Stimulated activated CD4-positive, alpha-beta T cell treated with anti-CD3 and anti-CD28 coated beads, TNF-alpha, amount 100 ng/mL, for 4 hours (primary cell): Measurements from ENCODE around the gene LPP.
A peak's percentile ranks its signal among the peaks of the same experiment; 100 is the strongest.

Experiments
- DNase-seq, 3 experiments: peaks; one replicate each; pipeline ENCODE4 v3.0.0-alpha.2; 2020; ENCODE audit warnings: low read depth in 3 of 3

LPP gene

DNA sequence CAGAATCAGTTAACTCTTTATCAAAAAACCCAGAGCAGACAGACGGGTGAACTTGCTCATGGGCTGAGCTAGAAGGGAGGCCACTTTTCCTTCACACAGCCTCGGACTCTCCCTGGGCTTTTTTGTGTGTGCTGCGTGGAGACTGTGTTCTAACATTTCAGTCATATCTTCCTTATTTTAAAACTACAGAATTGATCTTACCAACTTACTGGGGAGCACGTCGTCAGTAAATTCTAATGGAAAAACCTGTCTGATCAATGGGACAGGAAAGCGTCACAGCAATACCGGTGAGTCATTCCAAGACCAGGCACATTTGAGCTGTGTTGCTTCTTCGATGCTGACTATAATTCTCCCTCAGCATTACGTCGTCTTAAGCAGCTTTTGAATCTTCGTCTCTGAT, 145.1 kb downstream of the LPP start:
- DNase-seq: no peak

GRCh38 chr3:188299708-188300107, 145.8 kb downstream of the LPP start:
- DNase-seq: no peak

GRCh38 chr3:188301147-188301546, 147.2 kb downstream of the LPP start:
- no peak for DNase-seq

DNA sequence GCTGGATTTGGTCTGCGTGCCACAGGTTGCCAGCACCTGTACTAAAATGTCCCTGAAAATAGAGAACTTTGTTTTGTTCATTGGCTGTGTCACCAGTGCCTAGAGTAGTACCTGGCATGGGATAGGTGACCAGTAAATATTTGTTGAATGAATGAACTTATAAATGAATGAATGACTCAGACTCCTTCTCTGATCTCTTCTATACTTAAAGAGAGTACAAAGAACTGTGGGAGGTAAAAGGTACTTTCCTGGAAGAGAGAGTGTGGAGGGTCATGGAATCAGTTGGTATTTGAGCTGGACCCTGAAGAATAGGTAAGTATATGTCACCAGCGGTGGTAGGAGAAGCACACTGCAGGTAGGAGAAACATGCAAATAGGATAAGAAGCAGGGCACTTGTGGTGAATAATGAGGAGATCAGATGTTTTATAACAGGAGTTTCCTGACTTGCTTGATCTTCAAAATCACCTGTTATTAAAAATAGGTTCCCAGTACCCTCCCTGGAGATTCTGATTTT, 149.4 kb downstream of the LPP start:
- DNase-seq: no peak

GRCh38 chr3:188303823-188304222, 149.9 kb downstream of the LPP start:
- no peak for DNase-seq

GRCh38 chr3:188304501-188304900, 150.5 kb downstream of the LPP start:
- no peak for DNase-seq

GRCh38 chr3:188305220-188305619, 151.3 kb downstream of the LPP start:
- DNase-seq: no peak

DNA sequence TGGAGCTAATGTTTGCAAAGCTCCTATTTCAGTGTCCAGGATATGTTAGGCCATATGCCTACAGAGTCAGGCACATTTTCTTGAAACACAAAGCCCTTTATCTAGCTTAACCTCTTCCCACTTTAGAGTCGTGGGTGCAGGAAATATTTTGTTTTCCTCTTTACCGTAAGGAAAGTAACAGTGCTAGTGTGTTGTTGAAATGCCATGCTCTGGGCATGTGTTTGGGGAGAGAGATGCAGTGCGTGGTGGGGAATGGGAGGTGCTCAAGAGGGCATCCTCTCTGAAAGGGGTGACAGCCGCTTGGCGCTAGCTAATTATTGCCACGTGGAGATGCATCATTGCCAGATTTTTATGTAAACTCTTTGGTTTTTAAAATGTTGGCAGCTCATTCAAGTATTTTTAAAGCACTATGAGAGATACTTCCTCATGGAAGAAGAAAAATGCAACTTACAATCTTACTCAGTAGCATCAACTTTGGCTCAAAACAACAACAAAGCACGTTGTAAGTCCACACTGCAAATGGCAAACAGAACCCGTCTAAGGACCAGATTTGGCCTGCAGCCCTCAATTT, 152.6 kb downstream of the LPP start:
- DNase-seq: no peak

DNA sequence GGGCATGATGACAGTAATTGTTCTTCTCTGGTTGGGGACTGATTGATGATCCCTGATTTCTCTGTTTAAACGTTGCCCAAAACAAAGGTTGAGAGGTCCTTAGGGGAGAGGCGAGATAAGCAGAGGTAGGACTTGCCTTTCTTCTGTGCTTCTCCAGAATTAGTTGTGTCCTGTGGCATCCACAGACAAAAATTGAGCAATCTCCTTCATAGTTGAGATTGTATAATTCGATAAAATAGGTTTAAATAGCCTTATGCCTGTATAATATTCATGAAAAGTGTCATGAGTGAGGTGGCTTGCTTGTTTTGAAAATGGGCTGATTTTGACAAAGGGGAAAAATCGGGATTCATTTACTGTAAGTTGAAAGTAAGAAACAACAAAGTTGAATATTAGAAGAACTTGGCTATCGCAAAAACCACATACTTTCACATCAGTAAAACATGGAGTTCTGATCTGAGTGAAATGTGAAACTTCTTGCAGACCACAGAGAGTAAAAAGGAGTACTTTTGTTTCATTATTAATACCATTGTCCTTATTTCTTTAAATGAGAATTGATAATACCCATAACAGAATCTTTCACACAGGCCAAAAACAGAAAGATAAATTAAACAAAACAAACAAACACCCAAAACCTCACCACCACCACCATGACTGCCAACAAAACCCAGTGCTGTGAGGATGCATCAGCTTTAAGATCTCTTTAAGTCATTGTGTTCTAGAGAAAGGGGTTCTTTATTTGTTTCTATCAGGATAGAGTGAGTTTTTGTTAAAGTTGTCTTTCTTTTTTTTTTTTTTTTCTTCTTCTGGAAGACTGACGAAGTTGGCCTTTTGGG, 155.7 kb downstream of the LPP start:
- DNase-seq: no peak

- no peak for DNase-seq
Observed at GRCh38 chr3:188310270-188310710, 156.3 kb downstream of the LPP start.

DNA sequence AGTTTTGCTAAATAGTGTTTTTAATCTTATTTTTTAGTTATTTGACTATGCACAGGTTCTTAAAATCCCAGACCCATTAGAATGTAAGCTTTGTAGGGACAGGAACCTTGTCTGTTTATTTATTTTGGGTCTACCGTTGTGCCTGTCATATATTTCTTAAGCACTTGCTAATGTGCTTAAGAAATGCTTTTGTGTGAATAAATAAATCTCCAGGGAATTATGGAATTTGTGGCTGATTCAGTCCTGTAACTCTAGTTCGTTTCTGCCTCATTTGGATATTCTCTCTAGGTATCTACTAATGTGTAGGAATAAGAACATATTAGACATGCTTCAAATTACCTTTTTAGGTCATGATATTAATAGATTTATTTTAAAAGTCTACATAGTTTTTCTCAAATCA, 161.6 kb downstream of the LPP start:
- DNase-seq: no peak

GRCh38 chr3:188316021-188316722, 162.2 kb downstream of the LPP start:
- no peak for DNase-seq

DNA sequence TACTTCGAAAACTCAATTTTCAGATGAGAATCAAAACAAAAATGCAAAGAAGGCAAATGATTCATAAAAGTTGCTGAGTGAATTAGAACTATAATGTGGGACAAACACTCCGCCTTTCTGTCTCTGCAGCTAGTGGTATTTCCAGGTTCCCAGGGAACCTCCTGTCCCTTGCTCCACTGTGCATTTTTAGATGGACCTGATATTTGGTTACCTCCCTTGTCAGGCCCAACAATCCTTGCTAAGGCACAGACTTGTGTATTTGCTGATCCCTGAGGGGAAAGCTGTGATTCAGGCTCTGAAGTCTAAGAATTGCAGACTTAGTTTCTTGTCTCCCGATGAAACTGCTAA, 162.7 kb downstream of the LPP start:
- no peak for DNase-seq

GRCh38 chr3:188319569-188319968, 165.6 kb downstream of the LPP start:
- DNase-seq: no peak

- no peak for DNase-seq
Observed at GRCh38 chr3:188320757-188321156, 166.8 kb downstream of the LPP start.

GRCh38 chr3:188321258-188321657, 167.3 kb downstream of the LPP start:
- no peak for DNase-seq

GRCh38 chr3:188322135-188322887, 168.4 kb downstream of the LPP start:
- no peak for DNase-seq

DNA sequence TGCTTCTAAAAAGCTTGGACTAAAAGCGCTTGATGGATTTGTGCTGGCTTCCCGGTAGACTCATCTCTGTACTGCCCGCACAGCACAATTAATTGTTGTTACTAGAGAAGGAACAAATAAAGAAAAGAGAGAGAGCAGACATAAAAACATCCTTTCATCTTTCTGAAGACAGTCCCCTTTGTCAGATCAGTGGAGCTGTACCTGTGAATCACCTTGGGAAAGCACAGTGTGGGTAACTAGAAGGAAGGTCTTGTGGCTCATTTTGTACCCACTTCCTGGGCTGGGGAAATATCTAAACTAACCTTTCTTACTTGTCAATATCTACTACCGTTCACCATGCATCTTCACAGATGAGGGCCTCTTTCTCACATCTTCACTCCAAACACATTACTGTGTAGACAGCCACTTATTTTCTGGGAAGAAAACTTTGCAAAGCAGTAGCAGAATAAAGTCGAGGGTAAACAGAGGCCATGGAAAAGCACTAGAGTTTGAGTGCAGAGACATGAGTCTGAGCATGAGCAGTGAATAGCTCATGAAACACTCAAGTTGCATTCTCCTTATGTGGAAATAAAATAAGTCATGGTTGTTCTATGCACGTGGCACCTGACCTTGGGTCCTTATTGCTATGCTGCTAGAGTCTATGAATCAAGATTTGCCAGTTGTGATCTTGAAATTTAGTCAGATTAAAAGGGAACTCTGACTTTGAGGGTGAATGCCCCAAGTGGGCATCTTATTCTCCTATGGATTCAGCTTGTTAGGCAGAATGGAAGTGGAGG, 169.3 kb downstream of the LPP start:
- DNase-seq: peak in 1 of 3 experiments; percentile 27

- no peak for DNase-seq
Observed at GRCh38 chr3:188326111-188326510, 172.2 kb downstream of the LPP start.

DNA sequence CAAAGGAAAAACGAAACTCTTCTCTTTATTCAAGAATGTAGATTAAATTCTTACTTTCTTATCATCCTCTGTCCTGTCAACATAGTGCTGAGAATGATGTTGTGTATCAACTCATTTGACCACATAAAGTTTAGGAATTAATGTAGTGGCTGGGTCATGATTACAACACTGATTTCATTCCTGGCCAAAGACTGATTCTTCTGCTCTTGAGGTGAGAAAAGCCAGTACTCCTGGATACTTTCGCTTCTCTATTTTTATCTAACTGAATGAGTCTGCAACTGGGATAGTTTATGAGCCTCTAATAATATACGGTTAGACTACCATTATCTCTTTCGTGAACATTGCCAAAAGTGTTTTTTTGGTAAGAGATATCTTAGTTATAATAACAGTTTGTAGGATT, 173.0 kb downstream of the LPP start:
- DNase-seq: no peak

DNA sequence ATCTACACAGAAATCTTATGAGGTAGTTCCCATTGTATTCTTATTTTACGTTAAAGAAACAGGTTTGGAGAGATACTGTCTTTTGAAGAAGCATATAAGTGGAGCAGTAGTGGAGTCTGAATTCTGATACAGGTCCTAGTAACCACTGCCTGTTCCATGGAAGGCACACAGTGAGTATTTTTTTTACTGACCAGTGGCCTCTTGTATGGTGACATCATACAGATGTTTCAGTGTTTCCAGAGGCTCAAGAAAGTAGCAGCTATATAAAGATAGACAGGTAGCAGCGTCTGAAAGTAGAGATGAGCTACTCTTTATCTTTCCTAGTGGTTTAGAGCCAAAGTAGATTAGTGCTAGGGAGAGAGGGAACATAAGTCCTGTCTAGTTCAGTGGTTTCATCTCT, 173.5 kb downstream of the LPP start:
- no peak for DNase-seq
